ENCODE results near the gene GUK1.

DNA sequence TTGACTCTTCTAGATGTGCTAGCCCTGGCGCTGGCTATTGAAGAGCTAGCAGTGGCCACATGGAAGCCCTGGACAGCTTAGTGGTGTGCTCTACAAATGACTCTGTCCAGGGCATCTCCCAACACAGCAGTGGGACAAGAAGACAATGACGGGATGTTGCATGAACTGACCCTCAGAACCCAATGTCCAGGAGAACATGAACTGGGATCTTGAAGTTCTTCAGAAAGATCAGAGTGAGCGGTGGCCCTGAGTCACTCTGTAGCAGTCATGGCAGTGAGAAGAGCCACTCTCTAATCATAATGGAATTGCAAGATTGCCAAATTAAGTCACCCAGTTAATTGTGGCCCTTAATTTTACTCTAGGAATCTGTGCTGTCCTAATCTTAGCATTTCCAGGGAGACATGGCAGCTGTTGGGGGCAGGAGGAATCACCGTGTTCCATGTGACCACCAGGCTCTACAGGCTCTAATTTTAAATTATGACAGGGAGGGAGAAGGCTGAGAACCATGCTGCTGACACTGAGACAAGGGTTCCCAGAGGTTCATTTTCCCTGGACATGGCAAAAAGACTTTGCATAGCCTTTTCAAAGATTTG, 57.6 kb downstream of the GUK1 start:
- TF ChIP-seq CTCF (IDR thresholded peaks at IDR 0.05) (no peak), POLR2A (IDR thresholded peaks at IDR 0.05) (no peak), EP300 (IDR thresholded peaks at IDR 0.05) (no peak), POLR2AphosphoS5 (IDR thresholded peaks at IDR 0.05) (no peak)

Measured in gastroesophageal sphincter (tissue), 3 donors.